ENCODE measurements around the gene DNAH17.

DNAH17 gene

GRCh38 chr17:78494696-78495330 is 82.4 kb downstream of the DNAH17 start:
- DNase-seq: no peak

GRCh38 chr17:78493853-78494695 is 83.1 kb downstream of the DNAH17 start:
- no peak for DNase-seq

GRCh38 chr17:78493450-78493849 is 83.7 kb downstream of the DNAH17 start:
- DNase-seq: no peak

- no peak for DNase-seq
Measured at GRCh38 chr17:78492116-78492799, 84.9 kb downstream of the DNAH17 start.

GRCh38 chr17:78491236-78492115 is 85.7 kb downstream of the DNAH17 start:
- DNase-seq: no peak

- DNase-seq: no peak
Measured at GRCh38 chr17:78490673-78491072, 86.5 kb downstream of the DNAH17 start.

DNA sequence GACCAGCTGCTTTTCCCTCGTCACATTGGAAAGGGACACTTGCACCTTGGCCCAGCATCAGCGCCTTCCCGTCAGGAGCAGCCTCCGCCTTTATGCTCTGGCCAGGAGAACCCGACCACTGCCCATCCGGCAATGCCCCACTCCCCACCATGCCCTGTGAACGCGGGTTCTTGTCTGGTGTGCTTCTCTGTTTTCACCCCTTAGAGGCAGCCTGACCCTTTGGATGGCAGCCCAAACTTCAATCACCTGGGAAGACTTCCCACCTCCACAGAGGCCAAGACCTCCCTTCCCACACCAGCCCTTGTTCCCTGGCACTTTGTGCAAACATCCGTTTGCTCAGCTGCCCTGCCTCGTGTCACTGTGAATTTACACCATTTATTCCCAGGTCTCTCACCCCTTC is 87.0 kb downstream of the DNAH17 start:
- no peak for DNase-seq

DNA sequence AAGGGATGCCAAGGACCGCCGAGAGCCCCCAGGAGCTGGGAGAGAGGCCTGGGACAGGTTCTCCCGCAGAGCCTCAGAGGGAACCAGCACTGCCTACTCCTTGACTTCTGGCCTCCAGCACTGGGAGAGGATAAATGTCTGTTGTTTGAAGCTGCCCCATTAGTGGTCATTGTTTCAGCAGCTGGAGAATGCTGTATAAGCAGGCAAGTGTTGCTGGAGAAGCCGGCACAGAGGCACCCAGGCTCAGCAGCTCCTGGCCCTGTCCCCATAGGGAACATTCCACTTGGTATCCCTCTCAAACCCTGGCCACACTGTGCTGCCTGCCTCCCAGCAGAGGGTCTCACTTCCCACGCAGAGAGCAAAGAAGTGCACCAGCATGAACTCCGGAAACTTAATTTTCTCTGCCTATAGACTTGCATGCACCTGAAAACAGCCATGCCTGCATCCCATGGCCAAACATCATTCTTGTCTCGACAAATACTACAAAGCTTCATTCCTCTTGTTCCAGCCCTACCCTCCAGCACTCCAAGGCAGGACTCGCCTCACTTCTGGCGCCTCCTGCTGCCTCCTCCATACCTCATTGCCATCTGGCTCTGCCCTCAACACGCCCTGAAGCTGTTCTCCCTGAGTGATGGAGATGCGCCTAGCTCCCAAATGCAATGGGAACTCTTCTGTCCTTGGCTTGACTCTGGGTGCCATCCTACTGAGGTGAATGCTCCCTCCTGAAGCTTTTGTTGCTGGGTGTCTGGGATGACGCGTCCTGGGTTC is 88.1 kb downstream of the DNAH17 start:
- no peak for DNase-seq

GRCh38 chr17:78488156-78488555 is 89.0 kb downstream of the DNAH17 start:
- DNase-seq: no peak

GRCh38 chr17:78486946-78487680 is 90.1 kb downstream of the DNAH17 start:
- no peak for DNase-seq

DNA sequence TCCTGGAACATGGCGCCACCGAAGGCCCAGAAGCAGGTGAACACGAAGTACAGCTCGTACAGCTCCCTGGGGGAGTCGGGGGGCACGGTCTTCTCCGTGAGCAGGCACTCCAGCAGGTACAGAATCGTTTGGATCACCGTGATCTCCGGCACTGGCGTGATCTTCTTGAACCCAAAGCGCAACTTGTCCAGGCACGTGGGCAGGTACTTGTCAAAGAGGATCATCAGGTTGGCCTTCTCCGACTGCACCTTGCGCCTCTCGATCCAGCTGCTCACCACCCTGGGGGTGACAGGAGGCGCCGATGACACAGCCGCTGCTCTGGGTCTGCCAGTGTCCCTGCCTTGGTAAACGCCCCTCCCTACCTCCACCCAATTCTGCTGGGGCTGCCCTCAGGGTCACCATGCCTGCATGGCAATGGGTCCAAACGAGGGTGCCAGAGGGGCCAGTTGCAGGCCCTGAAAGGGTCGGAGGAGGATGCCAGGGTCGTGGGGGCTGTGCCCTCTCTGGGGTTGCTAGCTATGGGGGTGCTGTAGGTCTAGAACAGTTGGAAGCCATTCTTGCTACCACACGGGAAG is 90.9 kb downstream of the DNAH17 start:
- DNase-seq: no peak

DNA sequence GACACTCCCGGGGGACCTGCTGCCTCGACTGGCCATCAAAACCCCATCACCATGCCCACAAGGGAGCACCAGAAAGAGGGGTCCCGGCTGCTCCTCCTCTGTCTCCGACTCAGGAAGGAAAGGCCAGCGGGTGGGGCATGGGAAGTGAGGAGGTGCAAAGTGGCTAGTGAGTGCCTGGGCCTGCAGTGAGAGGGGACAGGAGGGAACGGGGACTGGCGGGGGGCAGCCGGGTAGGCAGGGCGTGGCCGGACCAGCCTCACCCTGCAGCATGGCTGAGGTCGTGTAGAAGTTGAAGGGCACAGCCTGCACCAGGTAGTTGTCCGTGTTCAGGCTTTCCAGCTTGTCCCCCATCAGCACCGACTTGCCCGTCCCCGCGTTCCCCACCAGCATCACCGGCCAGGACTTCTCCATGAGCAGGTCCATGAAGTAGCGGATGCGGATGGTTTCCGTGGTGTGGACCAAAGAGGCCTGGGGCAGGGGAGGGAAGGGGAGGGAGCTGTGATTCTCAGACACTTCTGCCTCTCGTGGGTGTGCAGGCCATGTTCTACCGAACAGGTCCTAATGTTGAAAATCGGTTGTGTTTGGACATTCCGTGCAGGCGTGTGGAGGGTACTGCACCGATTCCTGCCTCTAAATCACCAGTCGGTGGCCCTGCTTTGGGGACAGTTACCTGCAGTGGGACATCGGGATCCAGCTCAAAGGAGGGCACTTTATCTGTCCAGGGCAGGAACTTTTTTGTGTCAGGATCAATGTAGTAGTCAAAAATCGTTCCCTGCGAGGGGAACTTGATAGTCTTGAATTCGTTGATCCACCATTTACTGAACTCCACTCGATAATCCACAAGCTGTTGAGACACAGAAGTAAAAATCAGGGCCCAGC is 91.7 kb downstream of the DNAH17 start:
- no peak for DNase-seq

DNA sequence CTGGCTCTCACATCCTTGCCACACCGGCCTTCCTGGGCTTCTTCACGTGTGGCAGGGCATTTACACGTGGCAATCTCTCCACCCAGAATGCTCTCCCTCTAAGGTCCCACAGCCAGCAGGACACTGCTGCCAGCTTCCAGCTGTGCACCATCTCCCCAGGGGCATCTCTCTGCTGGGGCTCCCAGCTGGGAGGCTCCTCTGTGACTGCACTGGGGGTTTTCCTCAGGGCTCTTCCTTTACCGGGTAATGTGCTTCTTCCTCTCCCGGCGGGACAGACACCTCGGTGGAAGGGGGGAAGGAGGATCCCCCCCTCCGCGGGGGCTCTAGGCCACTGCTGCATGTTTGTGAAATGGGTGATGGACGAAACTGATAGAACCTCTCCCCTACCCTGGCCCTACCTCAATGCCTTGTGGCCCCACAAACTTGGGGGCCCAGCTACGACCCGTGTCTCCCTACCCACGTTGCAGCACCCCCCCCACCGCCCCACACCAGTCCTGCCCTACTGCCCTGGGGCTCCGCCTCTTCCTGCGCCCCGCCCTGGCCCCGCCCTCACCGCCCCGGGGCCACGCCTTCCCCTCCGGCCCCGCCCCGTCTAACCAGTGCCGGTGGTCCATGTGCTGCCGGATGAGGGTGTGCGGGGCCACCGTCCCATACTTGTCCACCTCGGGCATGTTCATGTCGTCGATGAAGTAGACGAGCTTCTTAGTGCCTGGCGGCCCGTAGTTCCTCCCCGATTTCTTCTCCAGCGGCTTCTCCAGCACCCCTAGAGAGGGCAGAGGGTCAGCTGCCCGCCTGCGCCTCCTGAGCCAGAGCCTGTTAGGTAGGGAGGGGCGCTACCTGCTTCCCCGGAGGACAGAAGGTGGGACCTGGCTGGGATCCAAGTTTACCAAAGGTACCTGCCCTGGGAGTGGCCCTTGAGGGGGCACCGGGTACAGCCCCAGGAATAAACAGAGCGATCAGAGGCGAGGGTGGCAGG is 92.6 kb downstream of the DNAH17 start:
- DNase-seq: no peak

DNA sequence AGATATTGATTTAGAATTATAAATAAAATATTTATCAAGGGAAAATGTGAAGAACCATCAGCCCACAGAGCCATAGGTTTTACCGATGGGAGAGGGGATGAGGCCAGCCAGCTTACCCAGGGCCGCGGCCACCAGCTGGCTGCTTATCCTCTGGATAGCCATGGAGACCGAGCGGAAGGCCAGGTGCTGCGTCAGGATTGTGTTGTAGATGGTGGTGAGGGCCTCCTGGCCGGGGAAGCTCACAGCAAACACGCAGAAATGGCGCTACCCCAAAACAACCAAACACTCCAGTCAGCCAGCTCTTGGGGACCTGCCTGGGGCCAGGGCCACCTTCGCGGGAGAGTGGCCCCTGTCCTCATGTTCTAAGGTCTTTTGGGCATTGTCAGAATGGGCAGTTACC is 97.8 kb downstream of the DNAH17 start:
- DNase-seq: no peak

- DNase-seq: no peak
Measured at GRCh38 chr17:78478757-78479297, 98.4 kb downstream of the DNAH17 start.

GRCh38 chr17:78477913-78478756 is 99.1 kb downstream of the DNAH17 start:
- DNase-seq: no peak

DNA sequence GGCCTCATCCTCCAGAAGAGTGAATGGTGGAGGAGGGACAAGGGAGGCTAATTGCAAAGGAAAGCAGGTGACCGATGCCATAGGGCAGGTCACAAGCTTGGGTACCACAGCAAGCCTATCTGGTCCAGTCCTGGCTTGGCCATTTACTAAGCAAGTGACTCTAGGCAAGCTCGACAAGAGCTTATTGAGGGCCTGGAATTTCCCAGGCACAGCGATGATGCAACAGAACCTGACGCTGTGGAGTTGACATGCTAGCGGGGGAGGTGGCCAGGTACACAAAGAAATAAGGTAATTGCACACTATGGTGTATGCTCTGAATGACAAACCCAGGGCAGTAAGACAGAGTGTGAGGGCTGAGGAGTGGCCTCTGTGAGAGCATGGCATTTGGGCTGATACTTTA is 100.2 kb downstream of the DNAH17 start:
- no peak for DNase-seq
